K562 (cell line): Measurements from ENCODE around the gene OTUD5. TPM values are rescaled to one million over a fixed set of nuclear protein-coding genes. Genes with fewer than 3 reads are reported as not detected.
A peak's percentile ranks its signal among the peaks of the same experiment; 100 is the strongest.

Experiments used
- ASH1L ChIP-seq: fragments of 450-650 bp; IDR thresholded peaks from 2 replicates; pipeline ENCODE4 v1.6.1; 2018; ENCODE audit warnings: borderline replicate concordance, mild to moderate bottlenecking, low read depth; ENCODE audit not compliant: partially characterized antibody
- CUX1 ChIP-seq: fragments of 200-800 bp; sonication (Bioruptor generic); IDR thresholded peaks from 2 replicates; pipeline ENCODE4 v1.6.1; 2016; ENCODE audit warnings: missing genetic modification characterization, missing compliant biosample characterization
- DIDO1 ChIP-seq: fragments of 450-650 bp; IDR thresholded peaks from 2 replicates; pipeline ENCODE4 v1.6.1; 2016; ENCODE audit warnings: low read depth, missing biosample characterization, missing genetic modification characterization
- EHMT2 ChIP-seq: fragments of 450-650 bp; IDR thresholded peaks from 2 replicates; pipeline ENCODE4 v1.6.1; 2018; ENCODE audit warnings: antibody characterized with exemption
- HDAC8 ChIP-seq: fragments of 450-650 bp; IDR thresholded peaks from 2 replicates; pipeline ENCODE4 v1.6.1; 2016; ENCODE audit warnings: mild to moderate bottlenecking, missing genetic modification characterization, moderate library complexity, missing compliant biosample characterization
- HNRNPLL ChIP-seq: fragments of 200-400 bp; formaldehyde crosslinking; IDR thresholded peaks from 2 replicates; pipeline ENCODE4 v1.6.1; 2017; ENCODE audit warnings: low read length, low read depth, mild to moderate bottlenecking; ENCODE audit not compliant: poor library complexity, severe bottlenecking
- JUND ChIP-seq, 2 experiments: IDR thresholded peaks; 2 replicates in 1 of 2; 3 replicates in 1 of 2; pipeline ENCODE4 v1.6.1; 2011; ENCODE audit warnings: borderline replicate concordance in 2 of 2, low read depth in 2 of 2, low read length in 2 of 2, improper control_type of control experiment in 1 of 2, missing biosample characterization in 1 of 2, missing genetic modification characterization in 1 of 2, missing genetic modification reagents in 1 of 2
- NFIC ChIP-seq: fragments of 450-650 bp; IDR thresholded peaks from 2 replicates; pipeline ENCODE4 v1.6.1; 2017; ENCODE audit warnings: mild to moderate bottlenecking, inconsistent platforms
- TARDBP ChIP-seq: fragments of 450-650 bp; IDR thresholded peaks from 2 replicates; pipeline ENCODE4 v1.6.1; 2016
- TFAP4 ChIP-seq: sonication (generic); formaldehyde crosslinking; IDR thresholded peaks from 2 replicates; pipeline ENCODE4 v1.8.0; 2022; ENCODE audit warnings: missing genetic modification reagents, mild to moderate bottlenecking, moderate library complexity, borderline replicate concordance
- ZC3H11A ChIP-seq: IDR thresholded peaks from 2 replicates; pipeline ENCODE4 v1.6.1; 2012; ENCODE audit warnings: low read depth, low read length, improper control_type of control experiment
- ZMIZ1 ChIP-seq, 2 experiments: fragments of 150-350 bp in 1 of 2; IDR thresholded peaks; 2 replicates each; pipeline ENCODE4 v1.6.1; 2012 to 2016; ENCODE audit warnings: low read depth in 2 of 2, low read length in 2 of 2, mild to moderate bottlenecking in 1 of 2, moderate library complexity in 1 of 2
- ZNF212 ChIP-seq: fragments of 450-650 bp; formaldehyde crosslinking; IDR thresholded peaks from 2 replicates; pipeline ENCODE4 v1.4.0; 2020; ENCODE audit warnings: mild to moderate bottlenecking
- ZNF408 ChIP-seq: fragments of 250-450 bp; sonication (Bioruptor Pico); IDR thresholded peaks from 2 replicates; pipeline ENCODE4 v1.4.0; 2020; ENCODE audit warnings: low read depth, mild to moderate bottlenecking, moderate library complexity
- ZNF431 ChIP-seq: sonication (generic); formaldehyde crosslinking; IDR thresholded peaks from 2 replicates; pipeline ENCODE4 v1.8.0; 2022; ENCODE audit warnings: mild to moderate bottlenecking, missing genetic modification reagents
- polyA plus RNA-seq, 8 experiments: library from polyadenylated mRNA; depleted of rRNA in 4 of 8; stranded (reverse) in 5 of 8; unstranded in 3 of 8; fragments of >200 nt; fragmentation: Nextera tagmentation in 2 of 8; fragmentation: Illumina TruSeq in 1 of 8; extraction: Ambion mirVana in 2 of 8; extraction: Trizol in 1 of 8; gene quantifications; 2 replicates each; pipeline versions ENCODE4 v1.2.1 to v1.2.3, GENCODE V29; 2011 to 2014; ENCODE audit warnings: inconsistent platforms in 1 of 8, missing spikeins in 1 of 8
- total RNA-seq, 7 experiments: library from RNA; depleted of rRNA in 6 of 7; stranded (reverse); fragments of >200 nt in 6 of 7; fragmentation: Illumina TruSeq in 2 of 7; extraction: Trizol in 2 of 7; gene quantifications; 2 replicates each; pipeline versions ENCODE4 v1.2.1 to v1.2.3, GENCODE V29; 2011 to 2021; ENCODE audit warnings: low replicate concordance in 1 of 7

The OTUD5 gene
- total and polyA plus RNA-seq, 9 of the 15 experiments (the other 6 are each of a cell fraction or from before 2014, with no cell fraction given), result 3.6 to 102 (median 59.0) TPM

DNA sequence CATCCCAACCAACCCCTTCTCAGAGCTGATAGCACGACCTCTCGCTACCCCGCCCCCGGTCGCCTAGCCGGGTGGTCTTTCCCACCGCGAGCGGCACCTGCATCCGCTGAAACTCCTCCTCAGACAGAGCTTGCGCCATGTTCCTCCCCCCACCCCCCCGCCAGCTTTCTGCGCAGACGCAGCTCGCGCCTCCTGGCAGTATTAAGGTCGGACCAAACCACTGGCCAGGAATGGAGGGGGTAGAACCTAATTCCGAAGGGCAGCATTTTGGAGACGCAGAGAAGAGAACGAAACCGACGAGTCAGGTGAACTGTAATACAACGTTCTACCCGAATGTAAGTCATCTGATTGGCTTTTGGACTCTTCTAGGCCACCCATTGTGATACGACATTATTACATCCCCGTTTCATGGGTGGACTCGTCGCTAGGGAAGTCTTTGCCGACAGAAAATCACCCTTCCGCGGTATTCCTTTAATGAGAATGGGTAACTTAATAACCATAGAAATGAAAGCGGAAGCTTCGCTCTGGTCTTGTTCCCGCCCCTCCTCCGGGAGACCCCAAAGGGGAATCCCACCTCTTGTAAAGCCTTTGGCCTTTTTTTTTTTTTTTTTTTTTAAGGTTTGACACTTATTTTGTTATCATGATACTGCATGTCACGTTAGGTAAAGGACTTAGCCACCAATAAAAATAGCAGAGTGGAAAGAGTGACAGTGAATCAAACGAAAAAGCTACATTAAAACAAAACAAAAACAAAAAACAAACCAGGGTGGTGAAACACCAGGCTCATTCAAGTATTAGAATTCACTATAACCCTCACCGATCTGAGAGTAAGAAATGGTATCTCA is 44.9 kb upstream of the OTUD5 start, which contains the start of gene GRIPAP1 (continued):
- peak; percentile 95 for TF ChIP-seq JUND (IDR thresholded peaks at IDR 0.05; ENCODE audit: borderline replicate concordance, low read depth, low read length)
- no peak for TF ChIP-seq JUND (tag; IDR thresholded peaks at IDR 0.05; ENCODE audit: borderline replicate concordance, low read depth, low read length)
- peak; percentile 53; the same call in 1 of the 2 replicates for TF ChIP-seq TFAP4 (CRISPR knock-in tag)
- no peak for TF ChIP-seq ZC3H11A
- TF ChIP-seq CUX1, result no peak
- TF ChIP-seq HDAC8, result no peak
- TF ChIP-seq DIDO1 (tag), result no peak
- peak; percentile 81 for TF ChIP-seq ASH1L
- TF ChIP-seq ZMIZ1 (IDR thresholded peaks at IDR 0.05; ENCODE audit: low read depth in 2 of 2, low read length in 2 of 2), result no peak
- no peak for TF ChIP-seq TARDBP
- TF ChIP-seq ZNF408 (CRISPR knock-in tag), result no peak
- no peak for TF ChIP-seq ZNF431 (CRISPR knock-in tag)
- 0 out of 2 replicates have a peak, but pooled peaks have one; percentile 11 for TF ChIP-seq NFIC
- no peak for TF ChIP-seq ZNF212 (CRISPR knock-in tag)
- TF ChIP-seq HNRNPLL, result peak; percentile 58
- no peak for TF ChIP-seq EHMT2
